ENCODE data around the gene DNAAF8. TPM values are rescaled to one million over a fixed set of nuclear protein-coding genes. Genes with fewer than 3 reads are reported as not detected.

Gene DNAAF8
- total RNA-seq, 1 experiment from 2014 or later, result 0.39 TPM

DNA sequence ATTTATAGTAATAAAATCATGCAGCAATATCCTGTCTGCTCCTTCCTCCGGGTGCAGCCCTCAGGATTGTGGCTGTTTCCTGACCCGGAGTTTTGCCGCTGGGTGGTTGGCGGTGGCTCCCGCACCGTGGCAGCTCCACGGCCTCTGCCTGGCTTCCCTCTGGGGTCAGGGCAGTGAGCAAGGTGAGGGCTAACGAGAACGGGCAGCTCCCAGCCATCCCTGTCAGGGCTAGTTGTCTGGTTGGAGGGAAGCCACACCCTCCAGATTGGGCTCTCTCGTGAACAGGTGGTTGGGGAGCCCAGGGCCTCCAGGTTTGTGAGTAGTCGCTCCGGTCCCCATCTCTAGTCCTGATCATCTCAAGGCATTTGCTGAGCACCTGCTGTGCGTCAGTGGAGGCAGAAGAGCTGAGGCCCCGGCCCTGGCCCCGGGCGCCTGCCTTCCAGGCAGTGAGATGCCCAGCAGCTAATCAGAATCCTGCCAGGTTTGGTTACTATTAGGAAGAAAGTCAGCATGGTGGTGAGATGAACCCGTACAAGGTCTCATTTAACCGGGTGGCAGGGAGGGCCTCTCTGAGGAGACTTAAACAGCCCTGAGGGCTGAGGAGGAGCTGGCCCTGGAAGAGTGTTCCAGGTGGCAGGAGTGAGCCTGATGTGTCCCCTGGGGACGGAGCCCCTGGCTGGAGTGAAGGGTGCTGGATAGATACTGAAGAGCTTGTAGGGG lies 43.2 kb upstream of the DNAAF8 start:
- H2AFZ ChIP-seq (ENCODE audit: low read length), result no peak overlapping the region
- no peak overlapping the region for H2BK12ac ChIP-seq (ENCODE audit: insufficient read length, low read depth, low read length)
- peaks cover 3% of the 10 kb centered on the region for H3K23me2 ChIP-seq (ENCODE audit: insufficient read length, low read depth, low read length, poor library complexity, severe bottlenecking)
- H4K5ac ChIP-seq (ENCODE audit: insufficient read length, low read depth, low read length), result no peak overlapping the region
- H2BK15ac ChIP-seq (ENCODE audit: low read depth, low read length), result no peak overlapping the region
- Mint-ChIP-seq H3K4me1 (peaks cover 2 to 3% of the 10 kb centered on the region in 2 experiments; a peak in 2 of 4 replicates), H3K4me3 (peak overlapping the region in 1 of 2 experiments; percentile 24; a peak in 1 of 5 replicates), H3K27me3 (ENCODE audit: low read depth) (peaks cover 2% of the 10 kb centered on the region; the same call in 1 of the 2 replicates), H3K9me3 (no peaks in the 10 kb centered on the region), H3K36me3 (ENCODE audit: insufficient read depth in 1 of 3, low read depth in 3 of 3) (peaks cover 5 to 27% (median 26%) of the 10 kb centered on the region in 3 experiments; a peak in 6 of 7 replicates), H3K27ac (peak overlapping the region in 1 of 3 experiments; percentile 86; a peak in 3 of 7 replicates)
- H3K4ac ChIP-seq (ENCODE audit: low read depth, low read length), result no peak overlapping the region
- no peaks in the 10 kb centered on the region for H3K27me3 ChIP-seq (ENCODE audit: insufficient read depth, low read length)
- no peaks in the 10 kb centered on the region for H3K79me2 ChIP-seq (ENCODE audit: insufficient read depth, low read length)
- no peak overlapping the region for H2BK5ac ChIP-seq (ENCODE audit: insufficient read length, low read length)
- no peaks in the 10 kb centered on the region for H3K9me3 ChIP-seq (ENCODE audit: control insufficient read depth, low read depth, low read length)
- no peak overlapping the region for H3K18ac ChIP-seq (ENCODE audit: insufficient read length, low read depth, low read length)
- WGBS (ENCODE audit: extremely low coverage, insufficient read length, low lambda C conversion rate), result no CpG with 5 or more reads among the region's 19 CpGs
- no peak overlapping the region for H3K23ac ChIP-seq (ENCODE audit: insufficient read length, low read depth, low read length)
- no peak overlapping the region for H2BK120ac ChIP-seq (ENCODE audit: low read depth, low read length, poor library complexity, severe bottlenecking)
- H3K27ac ChIP-seq (ENCODE audit: insufficient read length, low read depth, low read length), result no peak overlapping the region
- no peak overlapping the region for H2AK5ac ChIP-seq (ENCODE audit: insufficient read length, low read length)
- no peak overlapping the region for H3K14ac ChIP-seq (ENCODE audit: insufficient read depth, low read length)
- no peak overlapping the region for H4K8ac ChIP-seq (replicated peaks; ENCODE audit: insufficient read length, low read depth, low read length)
- no peaks in the 10 kb centered on the region for H3K4me1 ChIP-seq (ENCODE audit: insufficient read depth, low read length)
- no peak overlapping the region for H3K9ac ChIP-seq (ENCODE audit: extremely low read depth, insufficient read length, low read length)
- H3K79me1 ChIP-seq (ENCODE audit: insufficient read depth, low read depth, low read length, poor library complexity, severe bottlenecking), result no peaks in the 10 kb centered on the region
- H3T11ph ChIP-seq (ENCODE audit: low read length), result no peak overlapping the region
- no peak for DNase-seq
- TF ChIP-seq, protein P1, sequence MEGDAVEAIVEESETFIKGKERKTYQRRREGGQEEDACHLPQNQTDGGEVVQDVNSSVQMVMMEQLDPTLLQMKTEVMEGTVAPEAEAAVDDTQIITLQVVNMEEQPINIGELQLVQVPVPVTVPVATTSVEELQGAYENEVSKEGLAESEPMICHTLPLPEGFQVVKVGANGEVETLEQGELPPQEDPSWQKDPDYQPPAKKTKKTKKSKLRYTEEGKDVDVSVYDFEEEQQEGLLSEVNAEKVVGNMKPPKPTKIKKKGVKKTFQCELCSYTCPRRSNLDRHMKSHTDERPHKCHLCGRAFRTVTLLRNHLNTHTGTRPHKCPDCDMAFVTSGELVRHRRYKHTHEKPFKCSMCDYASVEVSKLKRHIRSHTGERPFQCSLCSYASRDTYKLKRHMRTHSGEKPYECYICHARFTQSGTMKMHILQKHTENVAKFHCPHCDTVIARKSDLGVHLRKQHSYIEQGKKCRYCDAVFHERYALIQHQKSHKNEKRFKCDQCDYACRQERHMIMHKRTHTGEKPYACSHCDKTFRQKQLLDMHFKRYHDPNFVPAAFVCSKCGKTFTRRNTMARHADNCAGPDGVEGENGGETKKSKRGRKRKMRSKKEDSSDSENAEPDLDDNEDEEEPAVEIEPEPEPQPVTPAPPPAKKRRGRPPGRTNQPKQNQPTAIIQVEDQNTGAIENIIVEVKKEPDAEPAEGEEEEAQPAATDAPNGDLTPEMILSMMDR (conservative IDR thresholded peaks at IDR 0.05), result no peak
- H3K4me2 ChIP-seq (ENCODE audit: insufficient read depth, insufficient read length, low read length), result no peak overlapping the region
- no peak overlapping the region for H2BK20ac ChIP-seq (ENCODE audit: low read depth, low read length, poor library complexity, severe bottlenecking)
- H4K20me1 ChIP-seq (ENCODE audit: control insufficient read depth, insufficient read depth, insufficient read length), result no peaks in the 10 kb centered on the region
- no peak overlapping the region for H3K56ac ChIP-seq (ENCODE audit: insufficient read length, low read depth, low read length)
- H4K91ac ChIP-seq (ENCODE audit: insufficient read length, low read depth, low read length), result no peak overlapping the region
